HEK293 (cell line): Measurements from ENCODE around the gene MEX3C.

Experiments used
- CTCF ChIA-PET: fragments of 350-600 bp; formaldehyde crosslinking; extraction: SDS; loops from one replicate; lab custom pipeline; 2021; ENCODE audit warnings: antibody characterized with exemption; lab: Yijun Ruan, JAX
- POLR2A ChIA-PET: fragments of 300-600 bp; formaldehyde crosslinking; extraction: SDS; loops from one replicate; lab custom pipeline; 2020; ENCODE audit warnings: antibody characterized with exemption, inconsistent platforms; lab: Yijun Ruan, JAX
- H3K27ac ChIP-seq: fragments of 200-500 bp; sonication (Bioruptor generic); 2 replicates; pipeline ENCODE4 v1.5.1; 2014; ENCODE audit warnings: low read depth, low read length, control low read depth, inconsistent platforms; ENCODE audit errors: extremely low read depth
- H3K36me3 ChIP-seq, 2 experiments: fragments of 200-500 bp in 1 of 2; sonication (Bioruptor generic) in 1 of 2; 1 replicate in 1 of 2; 2 replicates in 1 of 2; pipeline ENCODE4 v1.5.1; 2014 to 2017; ENCODE audit warnings: inconsistent platforms in 2 of 2, low read length in 2 of 2; ENCODE audit not compliant: control insufficient read depth in 2 of 2, insufficient read depth in 1 of 2
- H3K4me1 ChIP-seq: fragments of 200-500 bp; sonication (Bioruptor generic); 2 replicates; pipeline ENCODE4 v1.5.1; 2014; ENCODE audit warnings: mild to moderate bottlenecking, low read length, inconsistent platforms; ENCODE audit not compliant: control insufficient read depth, insufficient read depth
- H3K4me3 ChIP-seq: 2 replicates; pipeline ENCODE4 v1.5.1; 2011; ENCODE audit warnings: low read depth, mild to moderate bottlenecking, control low read depth, low read length, moderate library complexity
- H3K9me3 ChIP-seq: fragments of 200-500 bp; sonication (Bioruptor generic); 2 replicates; pipeline ENCODE4 v1.5.1; 2014; ENCODE audit warnings: low read depth, low read length, inconsistent platforms; ENCODE audit not compliant: control insufficient read depth, insufficient read depth
- FEZF1 ChIP-seq: fragments of 450-650 bp; formaldehyde crosslinking; IDR thresholded peaks from 2 replicates; pipeline ENCODE4 v1.5.1; 2016; ENCODE audit warnings: missing biosample characterization, missing genetic modification characterization
- GLI4 ChIP-seq: fragments of 450-650 bp; formaldehyde crosslinking; IDR thresholded peaks from 2 replicates; pipeline ENCODE4 v1.5.1; 2016; ENCODE audit warnings: missing biosample characterization, missing genetic modification characterization
- KLF7 ChIP-seq: fragments of 450-650 bp; formaldehyde crosslinking; IDR thresholded peaks from 2 replicates; pipeline ENCODE4 v1.5.1; 2016; ENCODE audit warnings: missing biosample characterization, missing genetic modification characterization, borderline replicate concordance
- ZFP3 ChIP-seq: fragments of 450-650 bp; formaldehyde crosslinking; IDR thresholded peaks from 2 replicates; pipeline ENCODE4 v1.5.1; 2016; ENCODE audit warnings: low read depth, missing biosample characterization, missing genetic modification characterization
- ZNF10 ChIP-seq: fragments of 450-650 bp; formaldehyde crosslinking; IDR thresholded peaks from 2 replicates; pipeline ENCODE4 v1.5.1; 2017; ENCODE audit warnings: missing biosample characterization, missing genetic modification characterization
- ZNF174 ChIP-seq: fragments of 450-650 bp; formaldehyde crosslinking; IDR thresholded peaks from 2 replicates; pipeline ENCODE4 v1.5.0; 2017; ENCODE audit warnings: missing biosample characterization, mild to moderate bottlenecking, missing genetic modification characterization
- ZNF175 ChIP-seq: fragments of 450-650 bp; formaldehyde crosslinking; IDR thresholded peaks from 2 replicates; pipeline ENCODE4 v1.5.1; 2016; ENCODE audit warnings: missing biosample characterization, missing genetic modification characterization
- ZNF19 ChIP-seq: fragments of 450-650 bp; formaldehyde crosslinking; IDR thresholded peaks from 2 replicates; pipeline ENCODE4; 2016; ENCODE audit warnings: missing biosample characterization, missing genetic modification characterization, low read depth
- ZNF202 ChIP-seq: fragments of 450-650 bp; formaldehyde crosslinking; IDR thresholded peaks from 2 replicates; pipeline ENCODE4 v1.5.1; 2016; ENCODE audit warnings: missing biosample characterization, missing genetic modification characterization, borderline replicate concordance
- ZNF223 ChIP-seq: fragments of 450-650 bp; formaldehyde crosslinking; IDR thresholded peaks from 2 replicates; pipeline ENCODE4 v1.5.1; 2016; ENCODE audit warnings: missing biosample characterization, missing genetic modification characterization
- ZNF423 ChIP-seq: fragments of 450-650 bp; formaldehyde crosslinking; IDR thresholded peaks from 2 replicates; pipeline ENCODE4 v1.5.1; 2016; ENCODE audit warnings: missing biosample characterization, missing genetic modification characterization
- ZNF433 ChIP-seq: fragments of 450-650 bp; formaldehyde crosslinking; IDR thresholded peaks from 2 replicates; pipeline ENCODE4 v1.5.1; 2016; ENCODE audit warnings: missing biosample characterization, missing genetic modification characterization, low read depth
- ZNF585B ChIP-seq: fragments of 450-650 bp; formaldehyde crosslinking; IDR thresholded peaks from 2 replicates; pipeline ENCODE4 v1.5.1; 2016; ENCODE audit warnings: missing biosample characterization, missing genetic modification characterization
- ZNF610 ChIP-seq: fragments of 450-650 bp; formaldehyde crosslinking; IDR thresholded peaks from 2 replicates; pipeline ENCODE4 v1.5.1; 2016; ENCODE audit warnings: missing biosample characterization, missing genetic modification characterization, borderline replicate concordance
- ZNF623 ChIP-seq: fragments of 450-650 bp; formaldehyde crosslinking; IDR thresholded peaks from 2 replicates; pipeline ENCODE4 v1.5.1; 2016; ENCODE audit warnings: missing biosample characterization, missing genetic modification characterization
- ZNF624 ChIP-seq: fragments of 450-650 bp; formaldehyde crosslinking; IDR thresholded peaks from 2 replicates; pipeline ENCODE4 v1.5.1; 2017; ENCODE audit warnings: missing biosample characterization, missing genetic modification characterization
- ZNF629 ChIP-seq: fragments of 450-650 bp; formaldehyde crosslinking; IDR thresholded peaks from 2 replicates; pipeline ENCODE4 v1.5.1; 2017; ENCODE audit warnings: missing biosample characterization, missing genetic modification characterization
- ZNF658 ChIP-seq: fragments of 450-650 bp; formaldehyde crosslinking; IDR thresholded peaks from 2 replicates; pipeline ENCODE4; 2016; ENCODE audit warnings: missing biosample characterization, missing genetic modification characterization
- ZNF664 ChIP-seq: fragments of 450-650 bp; formaldehyde crosslinking; IDR thresholded peaks from 2 replicates; pipeline ENCODE4 v1.5.1; 2016; ENCODE audit warnings: missing biosample characterization, missing genetic modification characterization
- ZXDB ChIP-seq: fragments of 450-650 bp; formaldehyde crosslinking; IDR thresholded peaks from 2 replicates; pipeline ENCODE4 v1.5.1; 2016; ENCODE audit warnings: missing biosample characterization, missing genetic modification characterization
- TF ChIP-seq, protein P1 (sequence below): fragments of 450-650 bp; formaldehyde crosslinking; IDR thresholded peaks from 2 replicates; pipeline ENCODE4 v1.5.1; 2016; ENCODE audit warnings: missing biosample characterization, missing genetic modification characterization
- TF ChIP-seq, protein P2 (sequence below): sonication (generic); formaldehyde crosslinking; IDR thresholded peaks from 2 replicates; pipeline ENCODE4 v1.8.1; 2022; ENCODE audit warnings: mild to moderate bottlenecking, moderate library complexity, missing genetic modification reagents
- TF ChIP-seq, protein P3 (sequence below): fragments of 450-650 bp; formaldehyde crosslinking; IDR thresholded peaks from 2 replicates; pipeline ENCODE4 v1.5.1; 2016; ENCODE audit warnings: missing biosample characterization, missing genetic modification characterization
- TF ChIP-seq, protein P4 (sequence below): fragments of 450-650 bp; formaldehyde crosslinking; IDR thresholded peaks from 2 replicates; pipeline ENCODE4 v1.5.1; 2017; ENCODE audit warnings: missing biosample characterization, missing genetic modification characterization
- TF ChIP-seq, protein P5 (sequence below): fragments of 450-650 bp; formaldehyde crosslinking; IDR thresholded peaks from 2 replicates; pipeline ENCODE4 v1.5.1; 2017; ENCODE audit warnings: missing biosample characterization, mild to moderate bottlenecking, missing genetic modification characterization, moderate library complexity
- TF ChIP-seq, protein P6 (sequence below): fragments of 450-650 bp; formaldehyde crosslinking; IDR thresholded peaks from 2 replicates; pipeline ENCODE4 v1.5.1; 2016; ENCODE audit warnings: missing biosample characterization, missing genetic modification characterization

Gene MEX3C

DNA sequence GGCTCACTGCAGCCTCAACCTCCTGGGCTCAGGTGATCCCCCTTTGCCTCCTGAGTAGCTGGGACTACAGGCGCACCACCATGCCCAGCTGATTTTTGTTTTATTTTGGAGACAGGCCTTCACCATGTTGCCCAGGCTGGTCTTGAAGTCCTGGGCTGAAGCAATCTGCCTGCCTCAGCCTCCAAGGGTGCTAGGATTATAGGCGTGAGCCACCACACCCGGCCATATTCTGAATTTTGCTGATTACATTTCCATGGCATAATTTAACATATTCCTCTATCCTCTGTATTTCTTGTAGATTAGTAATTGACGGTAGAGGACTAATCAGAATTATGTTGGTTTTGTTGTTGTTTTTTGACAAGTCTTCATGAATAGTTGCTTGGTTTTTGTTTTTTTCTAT, 50.6 kb downstream of the MEX3C start:
- POLR2A ChIA-PET = no interaction called here
- no peaks in the 10 kb centered on the region for H3K9me3 ChIP-seq
- no peak overlapping the region for H3K27ac ChIP-seq
- TF ChIP-seq ZNF202 (no peak), ZNF623 (no peak), FEZF1 (tag by site-specific recombination) (no peak), ZNF664 (tag by site-specific recombination) (no peak), ZNF175 (tag by site-specific recombination) (no peak), KLF7 (tag by site-specific recombination) (no peak), ZNF658 (tag by site-specific recombination) (no peak), ZNF629 (tag by site-specific recombination) (no peak), ZFP3 (tag by site-specific recombination) (no peak), ZXDB (tag by site-specific recombination) (no peak), ZNF624 (no peak), ZNF585B (no peak), ZNF423 (tag by site-specific recombination) (no peak), ZNF10 (tag by site-specific recombination) (no peak)
- TF ChIP-seq, protein P1, sequence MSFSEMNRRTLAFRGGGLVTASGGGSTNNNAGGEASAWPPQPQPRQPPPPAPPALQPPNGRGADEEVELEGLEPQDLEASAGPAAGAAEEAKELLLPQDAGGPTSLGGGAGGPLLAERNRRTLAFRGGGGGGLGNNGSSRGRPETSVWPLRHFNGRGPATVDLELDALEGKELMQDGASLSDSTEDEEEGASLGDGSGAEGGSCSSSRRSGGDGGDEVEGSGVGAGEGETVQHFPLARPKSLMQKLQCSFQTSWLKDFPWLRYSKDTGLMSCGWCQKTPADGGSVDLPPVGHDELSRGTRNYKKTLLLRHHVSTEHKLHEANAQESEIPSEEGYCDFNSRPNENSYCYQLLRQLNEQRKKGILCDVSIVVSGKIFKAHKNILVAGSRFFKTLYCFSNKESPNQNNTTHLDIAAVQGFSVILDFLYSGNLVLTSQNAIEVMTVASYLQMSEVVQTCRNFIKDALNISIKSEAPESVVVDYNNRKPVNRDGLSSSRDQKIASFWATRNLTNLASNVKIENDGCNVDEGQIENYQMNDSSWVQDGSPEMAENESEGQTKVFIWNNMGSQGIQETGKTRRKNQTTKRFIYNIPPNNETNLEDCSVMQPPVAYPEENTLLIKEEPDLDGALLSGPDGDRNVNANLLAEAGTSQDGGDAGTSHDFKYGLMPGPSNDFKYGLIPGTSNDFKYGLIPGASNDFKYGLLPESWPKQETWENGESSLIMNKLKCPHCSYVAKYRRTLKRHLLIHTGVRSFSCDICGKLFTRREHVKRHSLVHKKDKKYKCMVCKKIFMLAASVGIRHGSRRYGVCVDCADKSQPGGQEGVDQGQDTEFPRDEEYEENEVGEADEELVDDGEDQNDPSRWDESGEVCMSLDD (tag by site-specific recombination) = no peak
- TF ChIP-seq, protein P2, sequence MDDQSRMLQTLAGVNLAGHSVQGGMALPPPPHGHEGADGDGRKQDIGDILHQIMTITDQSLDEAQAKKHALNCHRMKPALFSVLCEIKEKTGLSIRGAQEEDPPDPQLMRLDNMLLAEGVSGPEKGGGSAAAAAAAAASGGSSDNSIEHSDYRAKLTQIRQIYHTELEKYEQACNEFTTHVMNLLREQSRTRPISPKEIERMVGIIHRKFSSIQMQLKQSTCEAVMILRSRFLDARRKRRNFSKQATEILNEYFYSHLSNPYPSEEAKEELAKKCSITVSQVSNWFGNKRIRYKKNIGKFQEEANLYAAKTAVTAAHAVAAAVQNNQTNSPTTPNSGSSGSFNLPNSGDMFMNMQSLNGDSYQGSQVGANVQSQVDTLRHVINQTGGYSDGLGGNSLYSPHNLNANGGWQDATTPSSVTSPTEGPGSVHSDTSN (CRISPR knock-in tag) = no peak
- TF ChIP-seq, protein P3, sequence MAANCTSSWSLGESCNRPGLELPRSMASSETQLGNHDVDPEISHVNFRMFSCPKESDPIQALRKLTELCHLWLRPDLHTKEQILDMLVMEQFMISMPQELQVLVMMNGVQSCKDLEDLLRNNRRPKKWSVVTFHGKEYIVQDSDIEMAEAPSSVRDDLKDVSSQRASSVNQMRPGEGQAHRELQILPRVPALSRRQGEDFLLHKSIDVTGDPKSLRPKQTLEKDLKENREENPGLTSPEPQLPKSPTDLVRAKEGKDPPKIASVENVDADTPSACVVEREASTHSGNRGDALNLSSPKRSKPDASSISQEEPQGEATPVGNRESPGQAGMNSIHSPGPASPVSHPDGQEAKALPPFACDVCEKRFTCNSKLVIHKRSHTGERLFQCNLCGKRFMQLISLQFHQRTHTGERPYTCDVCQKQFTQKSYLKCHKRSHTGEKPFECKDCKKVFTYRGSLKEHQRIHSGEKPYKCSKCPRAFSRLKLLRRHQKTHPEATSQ (tag by site-specific recombination) = no peak
- TF ChIP-seq, protein P4, sequence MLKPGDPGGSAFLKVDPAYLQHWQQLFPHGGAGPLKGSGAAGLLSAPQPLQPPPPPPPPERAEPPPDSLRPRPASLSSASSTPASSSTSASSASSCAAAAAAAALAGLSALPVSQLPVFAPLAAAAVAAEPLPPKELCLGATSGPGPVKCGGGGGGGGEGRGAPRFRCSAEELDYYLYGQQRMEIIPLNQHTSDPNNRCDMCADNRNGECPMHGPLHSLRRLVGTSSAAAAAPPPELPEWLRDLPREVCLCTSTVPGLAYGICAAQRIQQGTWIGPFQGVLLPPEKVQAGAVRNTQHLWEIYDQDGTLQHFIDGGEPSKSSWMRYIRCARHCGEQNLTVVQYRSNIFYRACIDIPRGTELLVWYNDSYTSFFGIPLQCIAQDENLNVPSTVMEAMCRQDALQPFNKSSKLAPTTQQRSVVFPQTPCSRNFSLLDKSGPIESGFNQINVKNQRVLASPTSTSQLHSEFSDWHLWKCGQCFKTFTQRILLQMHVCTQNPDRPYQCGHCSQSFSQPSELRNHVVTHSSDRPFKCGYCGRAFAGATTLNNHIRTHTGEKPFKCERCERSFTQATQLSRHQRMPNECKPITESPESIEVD (tag by site-specific recombination) = no peak
- H3K36me3 ChIP-seq = no peaks in the 10 kb centered on the region
- H3K4me1 ChIP-seq = no peaks in the 10 kb centered on the region
- CTCF ChIA-PET = interaction anchor here (0.5 kb wide), 1 partner anchor 843 kb away, joined by 3 read pairs; no protein-coding TSS in a partner anchor
- H3K4me3 ChIP-seq = no peak overlapping the region

DNA sequence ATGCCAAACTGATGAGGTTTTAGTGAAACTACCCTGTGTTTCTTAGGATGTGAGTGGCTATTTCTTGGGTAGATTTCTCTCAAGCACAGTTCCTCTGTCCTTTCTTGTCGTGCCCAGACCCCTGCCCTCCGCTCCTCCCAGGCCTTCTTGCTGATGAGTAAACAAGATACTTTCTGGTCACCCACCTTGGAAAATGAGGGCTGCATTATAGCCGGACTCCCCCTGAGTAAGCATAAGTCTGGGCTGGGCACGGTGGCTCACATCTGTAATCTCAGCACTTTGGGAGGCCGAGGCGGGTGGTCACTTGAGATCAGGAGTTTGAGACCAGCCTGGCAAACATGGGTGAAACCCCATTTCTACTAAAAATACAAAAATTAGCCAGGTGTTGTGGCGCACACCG, 58.5 kb downstream of the MEX3C start:
- no peaks in the 10 kb centered on the region for H3K36me3 ChIP-seq
- no peaks in the 10 kb centered on the region for H3K9me3 ChIP-seq
- TF ChIP-seq ZNF610 (no peak), ZNF223 (no peak), ZNF433 (tag by site-specific recombination) (no peak), GLI4 (tag by site-specific recombination) (no peak), ZNF174 (tag by site-specific recombination) (no peak), ZNF19 (tag by site-specific recombination) (no peak)
- TF ChIP-seq, protein P5, sequence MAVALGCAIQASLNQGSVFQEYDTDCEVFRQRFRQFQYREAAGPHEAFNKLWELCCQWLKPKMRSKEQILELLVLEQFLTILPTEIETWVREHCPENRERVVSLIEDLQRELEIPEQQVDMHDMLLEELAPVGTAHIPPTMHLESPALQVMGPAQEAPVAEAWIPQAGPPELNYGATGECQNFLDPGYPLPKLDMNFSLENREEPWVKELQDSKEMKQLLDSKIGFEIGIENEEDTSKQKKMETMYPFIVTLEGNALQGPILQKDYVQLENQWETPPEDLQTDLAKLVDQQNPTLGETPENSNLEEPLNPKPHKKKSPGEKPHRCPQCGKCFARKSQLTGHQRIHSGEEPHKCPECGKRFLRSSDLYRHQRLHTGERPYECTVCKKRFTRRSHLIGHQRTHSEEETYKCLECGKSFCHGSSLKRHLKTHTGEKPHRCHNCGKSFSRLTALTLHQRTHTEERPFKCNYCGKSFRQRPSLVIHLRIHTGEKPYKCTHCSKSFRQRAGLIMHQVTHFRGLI = no peak
- TF ChIP-seq, protein P6, sequence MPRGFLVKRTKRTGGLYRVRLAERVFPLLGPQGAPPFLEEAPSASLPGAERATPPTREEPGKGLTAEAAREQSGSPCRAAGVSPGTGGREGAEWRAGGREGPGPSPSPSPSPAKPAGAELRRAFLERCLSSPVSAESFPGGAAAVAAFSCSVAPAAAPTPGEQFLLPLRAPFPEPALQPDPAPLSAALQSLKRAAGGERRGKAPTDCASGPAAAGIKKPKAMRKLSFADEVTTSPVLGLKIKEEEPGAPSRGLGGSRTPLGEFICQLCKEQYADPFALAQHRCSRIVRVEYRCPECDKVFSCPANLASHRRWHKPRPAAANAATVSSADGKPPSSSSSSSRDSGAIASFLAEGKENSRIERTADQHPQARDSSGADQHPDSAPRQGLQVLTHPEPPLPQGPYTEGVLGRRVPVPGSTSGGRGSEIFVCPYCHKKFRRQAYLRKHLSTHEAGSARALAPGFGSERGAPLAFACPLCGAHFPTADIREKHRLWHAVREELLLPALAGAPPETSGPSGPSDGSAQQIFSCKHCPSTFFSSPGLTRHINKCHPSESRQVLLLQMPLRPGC (tag by site-specific recombination) = no peak
- H3K27ac ChIP-seq = no peak overlapping the region
- H3K4me3 ChIP-seq = no peak overlapping the region
- 0 out of 2 replicates have a peak, but pooled peaks cover 3% of the 10 kb centered on the region for H3K4me1 ChIP-seq
- POLR2A ChIA-PET = no interaction called here
- CTCF ChIA-PET = no interaction called here
